KG1 (cell line): ENCODE data around the gene PAPPA.

ENCODE experiments used
- DNase-seq: peaks from one replicate; lab custom pipeline; 2025; lab: John Stamatoyannopoulos, UW

Gene PAPPA

GRCh38 chr9:116349684-116350083, 196.1 kb downstream of the PAPPA start:
- no peak for DNase-seq

- DNase-seq = no peak
Measured at GRCh38 chr9:116350213-116350612, 196.6 kb downstream of the PAPPA start.

- DNase-seq = no peak
Measured at GRCh38 chr9:116352958-116353357, 199.4 kb downstream of the PAPPA start.

GRCh38 chr9:116355153-116355921, 201.7 kb downstream of the PAPPA start:
- no peak for DNase-seq

- DNase-seq = no peak
Measured at GRCh38 chr9:116358251-116358650, 204.7 kb downstream of the PAPPA start.

- no peak for DNase-seq
Measured at GRCh38 chr9:116360016-116360415, 206.4 kb downstream of the PAPPA start.

DNA sequence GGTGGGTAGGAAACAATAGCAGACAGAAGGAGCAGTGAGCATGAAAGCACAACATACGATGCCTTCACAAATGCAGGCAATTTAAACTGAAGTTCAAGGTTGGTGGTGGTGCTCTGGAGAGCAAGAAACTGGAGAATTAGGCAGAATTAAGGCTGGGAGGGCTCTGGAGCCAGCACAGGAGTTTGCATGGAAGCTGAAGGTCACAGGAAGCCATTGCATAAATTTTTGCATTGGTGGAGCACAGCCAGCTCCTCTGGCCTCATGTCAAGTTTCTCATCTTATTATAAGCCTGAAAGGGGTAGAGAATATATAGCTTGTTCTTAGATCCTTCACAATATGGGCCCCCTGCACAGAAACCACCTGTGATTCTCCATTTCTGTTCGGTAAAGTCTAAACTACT, 207.4 kb downstream of the PAPPA start:
- no peak for DNase-seq

DNA sequence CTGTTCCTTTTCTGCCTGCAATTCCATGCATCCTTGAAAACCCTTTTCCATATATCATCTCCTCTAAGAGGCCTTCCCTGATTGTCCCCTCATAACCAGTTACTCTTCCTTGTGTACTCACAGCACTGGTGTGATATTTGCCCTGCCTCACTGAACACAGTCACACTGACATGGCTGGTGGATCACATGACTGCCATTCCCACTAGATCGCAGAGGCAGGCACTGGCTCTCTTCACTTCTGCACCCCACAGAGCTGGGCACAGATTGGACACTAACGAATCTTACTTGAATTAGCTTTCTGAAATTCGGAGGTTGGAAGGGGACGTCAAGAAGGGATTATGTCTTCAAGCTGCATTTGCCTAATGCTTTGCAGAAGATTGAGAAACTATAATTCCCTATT, 208.0 kb downstream of the PAPPA start:
- no peak for DNase-seq

- no peak for DNase-seq
Measured at GRCh38 chr9:116362493-116362892, 208.9 kb downstream of the PAPPA start.

DNA sequence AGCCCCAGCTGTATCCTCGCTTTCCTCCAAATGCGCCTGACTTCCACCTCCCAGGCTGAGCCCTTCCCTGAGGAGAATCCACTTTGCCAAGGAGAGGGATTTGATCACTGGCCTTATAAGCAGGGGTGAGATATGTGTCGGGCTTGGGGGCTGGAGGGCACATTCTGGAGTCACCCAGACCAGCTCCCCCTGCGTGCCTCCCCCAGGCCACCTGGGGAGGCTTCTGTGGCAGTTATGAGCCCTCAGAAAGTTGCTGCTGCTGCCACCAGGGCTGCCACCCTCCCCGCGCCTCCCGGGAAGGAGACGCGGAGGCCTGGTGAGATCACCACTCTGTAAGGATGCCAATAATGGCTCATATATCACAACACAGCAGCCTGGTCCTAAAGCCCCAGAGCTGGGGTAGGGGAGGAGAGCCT, 211.5 kb downstream of the PAPPA start:
- DNase-seq = no peak

- DNase-seq = no peak
Measured at GRCh38 chr9:116366241-116366640, 212.7 kb downstream of the PAPPA start.

- DNase-seq = no peak
Measured at GRCh38 chr9:116368680-116369079, 215.1 kb downstream of the PAPPA start.

DNA sequence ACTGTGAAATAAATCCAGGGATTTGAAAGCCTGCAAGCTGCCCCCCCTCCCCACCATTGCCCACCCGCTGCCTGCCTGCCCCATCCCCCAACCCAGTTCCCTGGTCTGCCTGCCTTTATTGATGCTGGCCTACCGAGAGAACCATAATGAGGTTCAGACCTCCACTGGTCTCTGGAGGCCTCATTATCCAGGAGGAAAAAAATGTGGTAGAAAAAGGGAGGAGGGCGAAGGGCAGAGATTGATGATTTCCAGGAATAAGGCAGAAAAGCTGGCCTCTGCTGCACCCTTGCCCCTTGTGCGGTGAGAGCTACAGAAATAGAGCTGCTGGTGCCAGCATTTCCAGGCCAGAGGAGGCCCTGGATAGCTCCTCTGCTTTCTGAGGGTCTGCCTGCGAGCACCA, 216.1 kb downstream of the PAPPA start:
- DNase-seq = no peak

GRCh38 chr9:116370556-116370955, 217.0 kb downstream of the PAPPA start:
- DNase-seq = no peak

GRCh38 chr9:116372081-116372673, 218.6 kb downstream of the PAPPA start:
- no peak for DNase-seq

DNA sequence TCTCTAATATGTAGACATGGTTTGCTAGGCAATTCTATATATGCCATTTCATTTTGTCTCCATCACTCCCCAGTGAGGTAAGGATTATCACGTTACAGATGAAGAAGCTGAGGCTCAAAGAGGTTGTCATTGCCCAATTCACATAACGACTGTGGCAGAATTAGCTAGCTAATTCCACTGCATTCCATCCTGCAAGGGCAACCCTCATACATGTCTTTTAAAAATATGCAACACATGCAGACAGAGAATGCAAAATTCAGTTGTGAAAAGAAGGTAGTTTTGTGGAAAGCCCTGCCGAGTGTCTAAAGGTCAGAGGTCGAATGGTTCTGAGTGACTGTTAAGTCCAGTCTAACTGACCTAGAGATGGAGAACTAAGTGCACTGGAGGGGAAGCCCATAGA, 219.2 kb downstream of the PAPPA start:
- DNase-seq = no peak

- no peak for DNase-seq
Measured at GRCh38 chr9:116377179-116377798, 223.7 kb downstream of the PAPPA start.

DNA sequence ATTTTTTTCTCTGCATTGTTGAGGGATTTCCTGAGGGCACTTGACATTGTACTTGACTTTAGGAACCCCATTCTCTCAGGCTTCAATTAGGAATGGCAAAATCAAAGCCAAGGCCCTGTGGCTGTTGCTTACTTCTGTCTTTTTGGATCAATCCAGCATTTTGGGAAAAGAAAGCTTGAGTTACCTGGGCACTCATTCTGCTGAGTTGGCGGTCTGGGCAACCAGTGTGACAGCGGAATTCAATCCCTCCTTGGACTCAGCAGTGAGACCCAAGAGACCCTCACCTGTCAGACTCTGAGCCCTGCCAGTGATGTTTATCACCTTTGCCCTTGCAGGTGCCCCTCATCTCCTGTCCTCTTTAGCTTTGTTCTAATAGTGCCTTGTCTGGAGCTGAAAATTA, 225.3 kb downstream of the PAPPA start:
- DNase-seq = no peak

- no peak for DNase-seq
Measured at GRCh38 chr9:116379821-116380220, 226.2 kb downstream of the PAPPA start.

- DNase-seq = no peak
Measured at GRCh38 chr9:116380496-116380995, 227.0 kb downstream of the PAPPA start.

DNA sequence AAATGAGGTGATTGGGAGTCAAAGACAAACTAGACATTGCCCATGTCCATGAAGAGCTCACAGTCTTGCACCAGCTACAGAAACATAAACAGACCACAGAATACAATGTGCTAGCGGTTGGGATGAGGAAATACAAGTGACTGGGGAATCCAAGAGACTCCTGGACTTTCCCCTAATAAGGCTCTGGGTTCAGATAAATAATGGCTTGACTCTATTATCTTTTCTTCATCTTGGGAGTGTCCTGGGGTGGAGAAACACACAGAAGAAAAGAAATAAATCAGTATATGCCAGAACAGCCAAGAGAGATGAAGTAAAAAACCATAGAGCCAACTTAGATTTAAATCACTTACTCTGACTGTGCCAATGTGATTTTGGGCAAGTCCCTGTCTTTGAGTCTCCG, 227.8 kb downstream of the PAPPA start:
- no peak for DNase-seq

DNA sequence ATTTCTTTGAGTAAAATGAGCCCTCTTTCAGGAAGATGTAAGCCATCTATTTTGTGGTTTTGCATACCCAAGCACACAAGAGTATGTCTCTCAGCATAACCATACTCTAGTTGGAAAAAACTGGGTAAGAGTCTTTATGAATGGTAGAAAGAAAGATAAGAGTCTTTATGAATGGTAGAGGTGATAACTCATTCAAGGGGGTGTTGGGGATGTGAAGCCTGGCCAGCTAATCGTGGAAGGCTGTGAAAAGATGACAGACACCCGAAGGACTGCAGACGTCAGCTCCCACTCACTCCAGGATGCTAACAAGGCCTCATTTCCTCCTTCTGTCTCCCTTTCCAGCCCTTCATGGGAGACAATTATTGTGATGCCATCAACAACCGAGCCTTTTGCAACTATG, 228.5 kb downstream of the PAPPA start:
- no peak for DNase-seq

GRCh38 chr9:116383133-116383532, 229.5 kb downstream of the PAPPA start:
- DNase-seq = no peak
